ENCODE measurements around the gene LEO1.

- TF ChIP-seq CTCF (IDR thresholded peaks at IDR 0.05) (no peak), POLR2A (IDR thresholded peaks at IDR 0.05) (no peak)
These were observed 47.2 kb downstream of the LEO1 start for GRCh38 chr15:51924156-51925068.

Measured in adrenal gland (tissue), 5 donors.